Tibial artery (tissue), 4 donors: ENCODE measurements around the gene TBC1D32.
"Not testable (repeated sequence)": the region's sequence is repeated elsewhere in the genome, so short reads cannot be mapped to it uniquely, and the experiment has no call there.

Experiments used
- DNase-seq, 2 donors: peaks; one replicate each; pipeline ENCODE4 v3.0.0-alpha.2; 2019
- H3K27ac ChIP-seq, 2 donors: fragments of 200-600 bp; sonication (generic) in 1 of 2; 1 replicate in 1 of 2; 2 replicates in 1 of 2; pipeline ENCODE4 v1.5.1; 2018 to 2019; ENCODE audit warnings: mild to moderate bottlenecking in 1 of 2
- H3K27me3 ChIP-seq, 2 donors: fragments of 200-600 bp; sonication (generic) in 1 of 2; one replicate each; pipeline versions ENCODE4 v1.5.1 to v1.6.0; 2016 to 2019
- H3K36me3 ChIP-seq, 3 donors: fragments of 200-600 bp; sonication (generic) in 2 of 3; one replicate each; pipeline ENCODE4 v1.5.1; 2016 to 2019; ENCODE audit warnings: mild to moderate bottlenecking in 2 of 3
- H3K4me1 ChIP-seq, 4 donors: fragments of 200-600 bp; sonication (generic) in 2 of 4; 1 replicate in 3 of 4; 2 replicates in 1 of 4; pipeline ENCODE4 v1.5.1; 2016 to 2019
- H3K4me3 ChIP-seq, 2 donors: fragments of 200-600 bp; sonication (generic) in 1 of 2; 1 replicate in 1 of 2; 2 replicates in 1 of 2; pipeline ENCODE4 v1.5.1; 2018 to 2019; ENCODE audit warnings: mild to moderate bottlenecking in 2 of 2
- H3K9me3 ChIP-seq, 3 donors: fragments of 200-600 bp; sonication (generic) in 1 of 3; one replicate each; pipeline ENCODE4 v1.5.1; 2016 to 2019
- CTCF ChIP-seq, 2 experiments: fragments of 200-600 bp in 1 of 2; fragments of 450-650 bp in 1 of 2; IDR thresholded peaks; one replicate each; pipeline ENCODE4 v1.5.1; 2017 to 2019; ENCODE audit warnings: antibody characterized with exemption in 2 of 2, mild to moderate bottlenecking in 1 of 2, moderate library complexity in 1 of 2
- intact Hi-C: fragments of 100-400 bp; cut with DNase I; formaldehyde crosslinking; loops from one replicate; pipeline ENCODE4 v1.15.0; 2023; ENCODE audit warnings: low total_unique reads

Gene TBC1D32

GRCh38 chr6:121334299-121335086 lies at the start of gene TBC1D32:
TSS of gene TBC1D32 (minus strand) at chr6:121334480. CDS start at chr6:121334430, 50 bp downstream.
- intact Hi-C loops, result no loop called here
- TF ChIP-seq CTCF (IDR thresholded peaks at IDR 0.05), result no peak

GRCh38 chr6:121383478-121383877 lies 49.2 kb upstream of the TBC1D32 start:
- no peaks in the 10 kb centered on the region for H3K27me3 ChIP-seq
- no peak for TF ChIP-seq CTCF (IDR thresholded peaks at IDR 0.05)
- H3K9me3 ChIP-seq, result no peaks in the 10 kb centered on the region
- intact Hi-C loops, result no loop called here
- H3K4me3 ChIP-seq, result no peak overlapping the region
- no peaks in the 10 kb centered on the region for H3K4me1 ChIP-seq
- H3K27ac ChIP-seq, result no peak overlapping the region
- H3K36me3 ChIP-seq, result no peaks in the 10 kb centered on the region
- no peak for DNase-seq

More at GRCh38 chr6:121334299-121335086, at the start of gene TBC1D32:
- H3K27me3 ChIP-seq, result no peaks in the 10 kb centered on the region
- H3K9me3 ChIP-seq, result no peaks in the 10 kb centered on the region
- H3K36me3 ChIP-seq, result no peaks in the 10 kb centered on the region
- peak within 1 kb of the TSS; percentile 90 to 92 for H3K27ac ChIP-seq
- peak; percentile 88 to 95 for DNase-seq
- peak within 1 kb of the TSS; percentile 68 to 77 for H3K4me3 ChIP-seq
- H3K4me1 ChIP-seq, result no peaks in the 10 kb centered on the region

GRCh38 chr6:121382467-121383121 lies 48.3 kb upstream of the TBC1D32 start:
- Histone ChIP-seq H3K36me3 (no peaks in the 10 kb centered on the region), H3K27ac (no peak overlapping the region), H3K4me3 (no peak overlapping the region), H3K27me3 (no peaks in the 10 kb centered on the region), H3K4me1 (no peaks in the 10 kb centered on the region), H3K9me3 (no peaks in the 10 kb centered on the region)
- TF ChIP-seq CTCF (IDR thresholded peaks at IDR 0.05), result no peak
- DNase-seq, result no peak
- intact Hi-C loops, result no loop called here

GRCh38 chr6:121376411-121376810 lies 42.1 kb upstream of the TBC1D32 start:
- Histone ChIP-seq H3K4me1 (no peaks in the 10 kb centered on the region), H3K36me3 (no peaks in the 10 kb centered on the region), H3K27me3 (no peaks in the 10 kb centered on the region), H3K9me3 (peaks cover 0 to 16% (median 4%) of the 10 kb centered on the region in 3 donors), H3K27ac (no peak overlapping the region), H3K4me3 (no peak overlapping the region)
- TF ChIP-seq CTCF (IDR thresholded peaks at IDR 0.05), result no peak
- intact Hi-C loops, result no loop called here
- DNase-seq, result no peak

- not testable (repeated sequence) for H3K27ac ChIP-seq, H3K36me3 ChIP-seq
Measured at GRCh38 chr6:121374219-121374618, 39.9 kb upstream of the TBC1D32 start.

More at GRCh38 chr6:121374219-121374618, 39.9 kb upstream of the TBC1D32 start:
- DNase-seq, H3K4me1 ChIP-seq, H3K27me3 ChIP-seq, intact Hi-C loops, H3K4me3 ChIP-seq: not testable (repeated sequence)
- H3K9me3 ChIP-seq, result peaks cover 0 to 16% (median 4%) of the 10 kb centered on the region in 3 donors
